HepG2 (cell line): ENCODE measurements around the gene RAB33A. TPM values are rescaled to one million over a fixed set of nuclear protein-coding genes. Genes with fewer than 3 reads are reported as not detected.
A peak's percentile ranks its signal among the peaks of the same experiment; 100 is the strongest.

Experiments
- DRAP1 ChIP-seq: IDR thresholded peaks from 2 replicates; pipeline ENCODE4 v1.6.1; 2016; ENCODE audit warnings: missing genetic modification reagents, missing compliant biosample characterization
- HDAC1 ChIP-seq: sonication (generic); formaldehyde crosslinking; IDR thresholded peaks from 2 replicates; pipeline ENCODE4 v1.5.1; 2020; ENCODE audit warnings: mild to moderate bottlenecking, missing genetic modification reagents
- HMGXB4 ChIP-seq, 2 experiments: sonication (generic) in 1 of 2; formaldehyde crosslinking in 1 of 2; IDR thresholded peaks; 2 replicates each; pipeline versions ENCODE4 v1.4.0 to v1.6.1; 2018 to 2020; ENCODE audit warnings: missing genetic modification reagents in 2 of 2, borderline replicate concordance in 1 of 2, low read depth in 1 of 2, mild to moderate bottlenecking in 1 of 2, missing biosample characterization in 1 of 2
- PITX1 ChIP-seq: sonication (generic); formaldehyde crosslinking; IDR thresholded peaks from 2 replicates; pipeline ENCODE4 v1.5.1; 2020; ENCODE audit warnings: mild to moderate bottlenecking, missing genetic modification reagents
- RFXAP ChIP-seq: sonication (generic); formaldehyde crosslinking; IDR thresholded peaks from 2 replicates; pipeline ENCODE4 v1.4.0; 2020; ENCODE audit warnings: missing genetic modification reagents, borderline replicate concordance
- SP2 ChIP-seq: sonication (generic); formaldehyde crosslinking; IDR thresholded peaks from 2 replicates; pipeline ENCODE4 v1.5.1; 2020; ENCODE audit warnings: mild to moderate bottlenecking, missing genetic modification reagents
- SRSF9 ChIP-seq: fragments of 200-400 bp; formaldehyde crosslinking; IDR thresholded peaks from 2 replicates; pipeline ENCODE4 v1.6.1; 2018; ENCODE audit warnings: borderline replicate concordance, mild to moderate bottlenecking, low read depth, low read length; ENCODE audit not compliant: insufficient read depth, poor library complexity, severe bottlenecking
- TAF1 ChIP-seq: sonication (generic); formaldehyde crosslinking; IDR thresholded peaks from 2 replicates; pipeline ENCODE4 v1.4.0; 2020; ENCODE audit warnings: missing genetic modification reagents
- THAP11 ChIP-seq: IDR thresholded peaks from 2 replicates; pipeline ENCODE4 v1.6.1; 2016; ENCODE audit warnings: missing biosample characterization, missing genetic modification reagents
- TSC22D2 ChIP-seq: sonication (generic); formaldehyde crosslinking; IDR thresholded peaks from 2 replicates; pipeline ENCODE4 v1.5.1; 2020; ENCODE audit warnings: missing genetic modification reagents, mild to moderate bottlenecking, borderline replicate concordance
- XRCC5 ChIP-seq: fragments of 200-400 bp; formaldehyde crosslinking; optimal IDR thresholded peaks from 2 replicates; pipeline ENCODE3; 2017; ENCODE audit warnings: mild to moderate bottlenecking, low read length
- YY1 ChIP-seq: IDR thresholded peaks from 2 replicates; pipeline ENCODE4 v1.6.1; 2011; ENCODE audit warnings: low read length, low read depth, moderate library complexity, mild to moderate bottlenecking; ENCODE audit not compliant: insufficient read depth, insufficient replicate concordance
- ZBTB10 ChIP-seq: sonication (generic); formaldehyde crosslinking; IDR thresholded peaks from 2 replicates; pipeline ENCODE4 v1.4.0; 2020; ENCODE audit warnings: missing genetic modification reagents, borderline replicate concordance
- polyA plus RNA-seq, 8 experiments: library from polyadenylated mRNA; depleted of rRNA in 3 of 8; stranded (reverse) in 7 of 8; unstranded in 1 of 8; fragments of >200 nt; fragmentation: Illumina TruSeq in 4 of 8; extraction: Trizol in 4 of 8; gene quantifications; 2 replicates each; pipeline versions ENCODE4 v1.2.1 to v1.2.3, GENCODE V29; 2011 to 2016; ENCODE audit warnings: low read depth in 4 of 8, missing spikeins in 1 of 8, mixed read lengths in 1 of 8; ENCODE audit not compliant: insufficient read depth in 1 of 8
- total RNA-seq, 5 experiments: library from RNA; depleted of rRNA; stranded (reverse); fragments of >200 nt; fragmentation: Illumina TruSeq; extraction: Trizol; gene quantifications; 2 replicates each; pipeline ENCODE4 v1.2.3, GENCODE V29; 2016; ENCODE audit warnings: low read depth in 1 of 5
- TF ChIP-seq, protein P1 (sequence below): sonication (generic); formaldehyde crosslinking; IDR thresholded peaks from 2 replicates; pipeline ENCODE4 v1.4.0; 2020; ENCODE audit warnings: mild to moderate bottlenecking, low read depth, missing genetic modification reagents
- TF ChIP-seq, protein P2 (sequence below): sonication (generic); formaldehyde crosslinking; IDR thresholded peaks from 2 replicates; pipeline ENCODE4 v1.4.0; 2020; ENCODE audit warnings: missing genetic modification reagents
- TF ChIP-seq, protein P3 (sequence below): sonication (generic); formaldehyde crosslinking; IDR thresholded peaks from 2 replicates; pipeline ENCODE4 v1.5.0; 2020; ENCODE audit warnings: missing genetic modification reagents

Gene RAB33A
- total and polyA plus RNA-seq, 2 of the 13 experiments (the other 11 are each of a cell fraction or from before 2014, with no cell fraction given): 0.26 TPM; not detected in 1

- TF ChIP-seq DRAP1 (CRISPR knock-in tag): peak; percentile 46; the same call in 1 of the 2 replicates
- no peak for TF ChIP-seq HMGXB4 (CRISPR knock-in tag; IDR thresholded peaks at IDR 0.05; ENCODE audit: borderline replicate concordance in 1 of 2, low read depth in 1 of 2)
- no peak for TF ChIP-seq TSC22D2 (CRISPR knock-in tag)
- TF ChIP-seq, protein P1, sequence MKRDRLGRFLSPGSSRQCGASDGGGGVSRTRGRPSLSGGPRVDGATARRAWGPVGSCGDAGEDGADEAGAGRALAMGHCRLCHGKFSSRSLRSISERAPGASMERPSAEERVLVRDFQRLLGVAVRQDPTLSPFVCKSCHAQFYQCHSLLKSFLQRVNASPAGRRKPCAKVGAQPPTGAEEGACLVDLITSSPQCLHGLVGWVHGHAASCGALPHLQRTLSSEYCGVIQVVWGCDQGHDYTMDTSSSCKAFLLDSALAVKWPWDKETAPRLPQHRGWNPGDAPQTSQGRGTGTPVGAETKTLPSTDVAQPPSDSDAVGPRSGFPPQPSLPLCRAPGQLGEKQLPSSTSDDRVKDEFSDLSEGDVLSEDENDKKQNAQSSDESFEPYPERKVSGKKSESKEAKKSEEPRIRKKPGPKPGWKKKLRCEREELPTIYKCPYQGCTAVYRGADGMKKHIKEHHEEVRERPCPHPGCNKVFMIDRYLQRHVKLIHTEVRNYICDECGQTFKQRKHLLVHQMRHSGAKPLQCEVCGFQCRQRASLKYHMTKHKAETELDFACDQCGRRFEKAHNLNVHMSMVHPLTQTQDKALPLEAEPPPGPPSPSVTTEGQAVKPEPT (CRISPR knock-in tag): 0 out of 2 replicates have a peak, but pooled peaks have one; percentile 76
- no peak for TF ChIP-seq XRCC5
- TF ChIP-seq RFXAP (CRISPR knock-in tag): no peak
- peak; percentile 50 for TF ChIP-seq HDAC1 (CRISPR knock-in tag)
- TF ChIP-seq SP2 (CRISPR knock-in tag): no peak
- TF ChIP-seq, protein P2, sequence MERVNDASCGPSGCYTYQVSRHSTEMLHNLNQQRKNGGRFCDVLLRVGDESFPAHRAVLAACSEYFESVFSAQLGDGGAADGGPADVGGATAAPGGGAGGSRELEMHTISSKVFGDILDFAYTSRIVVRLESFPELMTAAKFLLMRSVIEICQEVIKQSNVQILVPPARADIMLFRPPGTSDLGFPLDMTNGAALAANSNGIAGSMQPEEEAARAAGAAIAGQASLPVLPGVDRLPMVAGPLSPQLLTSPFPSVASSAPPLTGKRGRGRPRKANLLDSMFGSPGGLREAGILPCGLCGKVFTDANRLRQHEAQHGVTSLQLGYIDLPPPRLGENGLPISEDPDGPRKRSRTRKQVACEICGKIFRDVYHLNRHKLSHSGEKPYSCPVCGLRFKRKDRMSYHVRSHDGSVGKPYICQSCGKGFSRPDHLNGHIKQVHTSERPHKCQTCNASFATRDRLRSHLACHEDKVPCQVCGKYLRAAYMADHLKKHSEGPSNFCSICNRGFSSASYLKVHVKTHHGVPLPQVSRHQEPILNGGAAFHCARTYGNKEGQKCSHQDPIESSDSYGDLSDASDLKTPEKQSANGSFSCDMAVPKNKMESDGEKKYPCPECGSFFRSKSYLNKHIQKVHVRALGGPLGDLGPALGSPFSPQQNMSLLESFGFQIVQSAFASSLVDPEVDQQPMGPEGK (CRISPR knock-in tag): peak; percentile 43; the same call in 1 of the 2 replicates
- TF ChIP-seq ZBTB10: no peak
- TF ChIP-seq PITX1 (CRISPR knock-in tag): peak; percentile 29; the same call in 1 of the 2 replicates
- peak; percentile 5 for TF ChIP-seq YY1
- TF ChIP-seq THAP11 (CRISPR knock-in tag): peak; percentile 58
- TF ChIP-seq SRSF9: no peak
- TF ChIP-seq TAF1: peak; percentile 71; the same call in 1 of the 2 replicates
- TF ChIP-seq, protein P3, sequence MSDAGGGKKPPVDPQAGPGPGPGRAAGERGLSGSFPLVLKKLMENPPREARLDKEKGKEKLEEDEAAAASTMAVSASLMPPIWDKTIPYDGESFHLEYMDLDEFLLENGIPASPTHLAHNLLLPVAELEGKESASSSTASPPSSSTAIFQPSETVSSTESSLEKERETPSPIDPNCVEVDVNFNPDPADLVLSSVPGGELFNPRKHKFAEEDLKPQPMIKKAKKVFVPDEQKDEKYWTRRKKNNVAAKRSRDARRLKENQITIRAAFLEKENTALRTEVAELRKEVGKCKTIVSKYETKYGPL (CRISPR knock-in tag): no peak
Observed at GRCh38 chrX:130165703-130166502, 5.9 kb upstream of the RAB33A start, which contains the start of gene AIFM1 (continued).
